ENCODE results near the gene SLC24A4. TPM values are rescaled to one million over a fixed set of nuclear protein-coding genes. Genes with fewer than 3 reads are reported as not detected.

Gene SLC24A4
- polyA plus RNA-seq, 4 donors, result 0.16 to 0.31 TPM; not detected in 2

DNA sequence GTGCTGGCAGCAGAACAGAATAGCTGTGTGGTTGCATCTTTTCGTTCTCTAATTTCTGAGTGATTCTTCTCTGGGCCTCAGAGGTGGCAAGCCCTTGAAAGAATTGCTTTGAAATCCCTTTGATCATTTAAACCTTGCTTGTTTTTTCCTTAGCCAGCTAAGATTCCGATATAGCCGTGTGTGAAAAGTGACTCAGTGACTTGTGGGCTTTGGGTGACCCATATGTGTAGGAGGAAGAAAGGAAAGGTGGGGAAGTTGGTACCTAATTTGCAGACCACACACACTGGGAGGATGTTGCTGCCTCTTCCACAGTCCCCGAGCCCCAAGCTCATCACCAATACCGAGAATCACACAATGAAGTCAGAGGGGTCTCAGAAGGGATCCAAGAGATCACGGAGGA lies 18.8 kb downstream of the SLC24A4 start:
- H3K4me1 ChIP-seq (ENCODE audit: control insufficient read depth in 3 of 3, insufficient read depth in 2 of 3, low read depth in 1 of 3, low read length in 2 of 3), result no peaks in the 10 kb centered on the region
- H3K36me3 ChIP-seq (ENCODE audit: control insufficient read depth in 3 of 3, insufficient read depth in 2 of 3, low read depth in 1 of 3, low read length in 3 of 3), result no peaks in the 10 kb centered on the region
- H3K9me3 ChIP-seq (ENCODE audit: control insufficient read depth in 2 of 2, insufficient read depth in 1 of 2, low read depth in 1 of 2, low read length in 1 of 2), result no peaks in the 10 kb centered on the region
- no peak overlapping the region for H3K27ac ChIP-seq (ENCODE audit: low read depth in 1 of 3, low read length in 2 of 3)
- FAIRE-seq (no peak), DNase-seq (no peak)
- peaks cover 0 to 8% (median 0%) of the 10 kb centered on the region in 3 donors for H3K27me3 ChIP-seq (ENCODE audit: control insufficient read depth in 3 of 3, insufficient read depth in 3 of 3, low read length in 3 of 3)
- no peak overlapping the region for H3K4me3 ChIP-seq (ENCODE audit: low read depth in 1 of 3, low read length in 3 of 3)
- WGBS, 3 donors, result 69 to 80% (median 78%) methylated on average over 6 of the region's 6 CpGs

DNA sequence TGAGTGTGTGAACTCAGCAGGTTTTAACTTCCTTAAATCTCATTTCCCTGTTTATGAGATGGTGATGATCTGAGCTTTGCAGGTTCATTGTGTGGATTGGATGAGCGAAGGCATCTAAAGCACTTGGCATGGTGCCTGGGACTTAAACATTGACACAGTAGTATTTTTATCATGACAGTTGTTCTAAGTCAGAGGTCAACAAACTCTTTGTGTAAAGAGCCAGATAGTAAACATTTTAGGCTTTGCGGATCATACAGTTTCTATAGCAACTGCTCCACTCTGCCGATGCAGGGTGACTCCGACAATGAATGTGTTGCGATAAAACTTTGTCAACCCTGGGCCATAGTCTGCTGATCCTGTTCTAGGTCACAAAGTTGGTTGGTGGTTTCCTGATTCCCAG lies 25.2 kb downstream of the SLC24A4 start:
- Histone ChIP-seq H3K4me3 (ENCODE audit: low read depth in 1 of 3, low read length in 3 of 3) (no peak overlapping the region), H3K27me3 (ENCODE audit: control insufficient read depth in 3 of 3, insufficient read depth in 3 of 3, low read length in 3 of 3) (peaks cover 0 to 4% (median 0%) of the 10 kb centered on the region in 3 donors), H3K9me3 (ENCODE audit: control insufficient read depth in 2 of 2, insufficient read depth in 1 of 2, low read depth in 1 of 2, low read length in 1 of 2) (no peaks in the 10 kb centered on the region), H3K27ac (ENCODE audit: low read depth in 1 of 3, low read length in 2 of 3) (no peak overlapping the region), H3K36me3 (ENCODE audit: control insufficient read depth in 3 of 3, insufficient read depth in 2 of 3, low read depth in 1 of 3, low read length in 3 of 3) (no peaks in the 10 kb centered on the region), H3K4me1 (ENCODE audit: control insufficient read depth in 3 of 3, insufficient read depth in 2 of 3, low read depth in 1 of 3, low read length in 2 of 3) (no peaks in the 10 kb centered on the region)
- FAIRE-seq (no peak), DNase-seq (peak; percentile 17 to 28)
- WGBS, 3 donors, result 17 to 33% (median 30%) methylated on average over 5 of the region's 5 CpGs

DNA sequence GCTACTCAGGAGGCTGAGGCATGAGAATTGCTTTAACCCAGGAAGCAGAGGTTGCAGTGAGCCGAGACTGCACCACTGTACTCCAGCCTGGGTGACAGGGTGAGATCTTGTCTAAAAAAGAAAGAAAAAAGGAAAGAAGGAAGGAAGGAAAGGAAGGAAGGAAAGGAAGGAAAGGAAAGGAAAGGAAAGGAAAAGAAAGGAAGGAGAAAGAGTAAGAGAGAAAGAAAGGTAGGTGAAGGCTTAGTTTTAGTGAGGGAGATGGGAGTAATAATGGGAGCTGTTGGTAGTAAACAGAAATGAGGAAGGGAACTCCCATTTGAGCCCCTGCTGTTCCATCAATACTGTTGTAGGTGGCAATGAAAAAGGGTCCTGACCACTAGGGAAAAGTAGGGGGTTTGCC lies 28.8 kb downstream of the SLC24A4 start:
- no peak for DNase-seq
- no peak for FAIRE-seq
- Histone ChIP-seq H3K4me1 (ENCODE audit: control insufficient read depth in 3 of 3, insufficient read depth in 2 of 3, low read depth in 1 of 3, low read length in 2 of 3) (no peaks in the 10 kb centered on the region), H3K27me3 (ENCODE audit: control insufficient read depth in 3 of 3, insufficient read depth in 3 of 3, low read length in 3 of 3) (peaks cover 0 to 7% (median 0%) of the 10 kb centered on the region in 3 donors), H3K36me3 (ENCODE audit: control insufficient read depth in 3 of 3, insufficient read depth in 2 of 3, low read depth in 1 of 3, low read length in 3 of 3) (no peaks in the 10 kb centered on the region), H3K27ac (ENCODE audit: low read depth in 1 of 3, low read length in 2 of 3) (no peak overlapping the region), H3K4me3 (ENCODE audit: low read depth in 1 of 3, low read length in 3 of 3) (no peak overlapping the region), H3K9me3 (ENCODE audit: control insufficient read depth in 2 of 2, insufficient read depth in 1 of 2, low read depth in 1 of 2, low read length in 1 of 2) (no peaks in the 10 kb centered on the region)
- 86 to 87% (median 86%) methylated on average over 1 of the region's 1 CpG for WGBS, 3 donors

DNA sequence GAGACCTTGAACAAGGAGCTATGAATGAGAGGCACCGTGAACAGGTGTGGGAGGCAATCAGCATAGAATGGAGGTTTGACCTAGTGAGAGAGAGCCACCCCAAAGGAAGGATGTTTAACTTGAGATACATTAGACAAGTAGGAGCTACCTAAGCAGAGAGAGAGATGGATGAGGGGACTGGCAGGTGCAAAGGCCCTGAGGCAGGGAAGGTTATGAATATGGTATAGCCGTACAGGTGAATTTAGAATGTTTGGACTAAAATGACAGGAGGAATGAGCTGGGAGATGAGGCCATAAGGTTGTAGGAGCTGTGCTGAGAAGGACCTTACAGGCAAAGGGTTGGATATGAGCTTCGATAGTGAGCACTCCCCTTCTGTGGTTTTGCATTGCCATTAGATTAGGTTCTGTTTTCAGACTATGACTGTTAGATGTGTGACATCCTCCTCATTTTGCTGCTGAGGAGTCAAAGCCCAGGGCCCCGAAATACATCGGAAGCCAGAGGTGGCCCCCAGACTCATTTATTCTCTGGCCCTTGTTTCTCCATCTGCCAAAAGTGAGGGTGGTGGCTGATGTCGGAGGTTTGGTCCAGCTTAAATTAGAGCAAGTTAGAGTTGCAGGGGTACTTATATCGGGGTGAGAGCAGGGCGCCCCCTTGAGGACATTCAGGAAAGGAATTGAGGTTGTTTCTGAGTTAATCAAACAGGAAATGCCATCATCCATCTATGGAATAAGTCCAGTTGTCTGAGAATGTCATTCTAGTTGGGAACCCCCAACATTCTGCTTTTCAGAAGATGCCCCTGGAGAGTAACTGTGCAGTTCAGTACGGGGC lies 29.4 kb downstream of the SLC24A4 start:
- Histone ChIP-seq H3K4me1 (ENCODE audit: control insufficient read depth in 3 of 3, insufficient read depth in 2 of 3, low read depth in 1 of 3, low read length in 2 of 3) (no peaks in the 10 kb centered on the region), H3K27me3 (ENCODE audit: control insufficient read depth in 3 of 3, insufficient read depth in 3 of 3, low read length in 3 of 3) (peaks cover 0 to 7% (median 0%) of the 10 kb centered on the region in 3 donors), H3K27ac (ENCODE audit: low read depth in 1 of 3, low read length in 2 of 3) (no peak overlapping the region), H3K9me3 (ENCODE audit: control insufficient read depth in 2 of 2, insufficient read depth in 1 of 2, low read depth in 1 of 2, low read length in 1 of 2) (no peaks in the 10 kb centered on the region), H3K4me3 (ENCODE audit: low read depth in 1 of 3, low read length in 3 of 3) (no peak overlapping the region), H3K36me3 (ENCODE audit: control insufficient read depth in 3 of 3, insufficient read depth in 2 of 3, low read depth in 1 of 3, low read length in 3 of 3) (no peaks in the 10 kb centered on the region)
- no peak for DNase-seq
- 45 to 48% (median 47%) methylated on average over 9 of the region's 9 CpGs for WGBS, 3 donors
- no peak for FAIRE-seq

DNA sequence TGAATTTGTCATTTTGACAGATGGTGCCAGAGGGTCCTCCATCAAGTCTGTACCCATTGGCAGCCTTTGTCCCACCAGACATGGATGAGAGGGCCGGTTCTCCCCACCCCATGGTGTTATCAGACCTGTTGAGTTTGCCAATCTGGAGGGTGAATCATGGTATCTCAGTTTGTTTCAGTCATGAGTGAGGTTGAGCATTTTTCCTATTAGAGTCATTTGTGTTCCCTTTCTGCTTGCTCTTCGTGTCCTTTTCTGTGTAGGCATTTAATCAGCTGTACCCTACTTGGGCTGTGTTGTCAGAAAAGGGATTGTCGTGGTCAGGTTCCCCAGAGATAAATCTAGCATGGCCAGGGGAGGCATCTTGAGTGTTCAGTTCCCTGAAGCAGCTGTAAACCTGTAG lies 30.5 kb downstream of the SLC24A4 start:
- DNase-seq (no peak), FAIRE-seq (no peak)
- 58 to 62% (median 59%) methylated on average over 3 of the region's 3 CpGs for WGBS, 3 donors
- H3K9me3 ChIP-seq (ENCODE audit: control insufficient read depth in 2 of 2, insufficient read depth in 1 of 2, low read depth in 1 of 2, low read length in 1 of 2), result no peaks in the 10 kb centered on the region
- H3K4me1 ChIP-seq (ENCODE audit: control insufficient read depth in 3 of 3, insufficient read depth in 2 of 3, low read depth in 1 of 3, low read length in 2 of 3), result no peaks in the 10 kb centered on the region
- H3K27ac ChIP-seq (ENCODE audit: low read depth in 1 of 3, low read length in 2 of 3), result no peak overlapping the region
- no peak overlapping the region for H3K4me3 ChIP-seq (ENCODE audit: low read depth in 1 of 3, low read length in 3 of 3)
- H3K36me3 ChIP-seq (ENCODE audit: control insufficient read depth in 3 of 3, insufficient read depth in 2 of 3, low read depth in 1 of 3, low read length in 3 of 3), result no peaks in the 10 kb centered on the region
- peaks cover 0 to 7% (median 0%) of the 10 kb centered on the region in 3 donors for H3K27me3 ChIP-seq (ENCODE audit: control insufficient read depth in 3 of 3, insufficient read depth in 3 of 3, low read length in 3 of 3)

DNA sequence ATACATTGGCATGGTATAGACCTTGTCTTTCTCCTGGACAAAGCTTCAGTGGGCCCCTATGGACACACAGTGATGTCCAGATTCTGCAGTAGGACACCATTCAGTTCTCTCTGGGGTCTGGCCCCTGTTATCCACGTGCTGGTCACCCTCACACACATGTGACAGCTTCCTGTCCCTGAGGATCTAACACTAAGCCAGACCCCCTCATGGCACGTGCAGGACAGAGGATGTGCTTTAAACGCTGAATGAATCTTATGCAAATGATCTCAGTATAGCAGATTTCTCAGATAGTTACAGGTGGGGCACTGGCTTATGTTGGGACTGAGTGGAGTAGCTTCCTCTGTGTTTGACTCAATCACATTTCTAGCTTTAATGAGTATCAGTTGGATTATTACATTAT lies 33.7 kb downstream of the SLC24A4 start:
- Histone ChIP-seq H3K9me3 (ENCODE audit: control insufficient read depth in 2 of 2, insufficient read depth in 1 of 2, low read depth in 1 of 2, low read length in 1 of 2) (no peaks in the 10 kb centered on the region), H3K27me3 (ENCODE audit: control insufficient read depth in 3 of 3, insufficient read depth in 3 of 3, low read length in 3 of 3) (peaks cover 0 to 7% (median 0%) of the 10 kb centered on the region in 3 donors), H3K27ac (ENCODE audit: low read depth in 1 of 3, low read length in 2 of 3) (no peak overlapping the region), H3K4me3 (ENCODE audit: low read depth in 1 of 3, low read length in 3 of 3) (no peak overlapping the region), H3K4me1 (ENCODE audit: control insufficient read depth in 3 of 3, insufficient read depth in 2 of 3, low read depth in 1 of 3, low read length in 2 of 3) (no peaks in the 10 kb centered on the region), H3K36me3 (ENCODE audit: control insufficient read depth in 3 of 3, insufficient read depth in 2 of 3, low read depth in 1 of 3, low read length in 3 of 3) (no peaks in the 10 kb centered on the region)
- WGBS, 3 donors, result 28 to 36% (median 29%) methylated on average over 3 of the region's 3 CpGs
- DNase-seq (no peak), FAIRE-seq (no peak)

DNA sequence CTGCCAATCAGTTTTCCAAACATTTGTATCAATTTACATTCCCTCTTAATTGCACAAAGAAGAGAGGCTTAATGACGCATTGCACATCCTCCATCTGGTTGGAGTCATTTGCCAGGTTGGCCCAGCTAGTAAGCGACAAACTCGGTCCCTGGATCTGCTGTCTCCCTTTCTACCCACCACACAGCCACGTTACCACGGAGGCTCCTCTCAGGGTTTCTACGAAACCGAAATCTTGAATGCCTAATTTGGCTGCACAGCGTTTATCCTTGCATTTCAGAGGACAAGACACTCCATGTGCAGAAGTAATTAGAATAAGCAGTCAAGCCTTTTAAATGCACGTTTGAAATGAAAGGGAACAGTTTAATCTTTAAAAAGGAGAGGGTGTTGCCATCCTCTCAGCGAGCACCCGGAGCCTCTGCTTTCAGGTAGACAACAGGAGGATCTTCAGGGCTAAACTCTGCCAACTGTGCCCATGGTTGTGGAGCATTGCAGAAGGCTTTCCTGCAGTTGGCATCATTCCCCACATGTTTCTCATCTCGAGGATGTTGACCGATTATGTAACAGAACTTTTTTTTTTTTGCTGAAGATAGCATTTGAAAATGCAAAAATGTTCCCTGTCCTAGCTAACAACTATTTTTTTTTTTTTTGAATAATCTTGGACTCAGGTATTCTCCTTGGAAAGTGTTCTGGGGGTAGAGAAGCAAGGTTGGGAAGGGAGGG lies 37.8 kb downstream of the SLC24A4 start:
- FAIRE-seq (no peak), DNase-seq (no peak)
- Histone ChIP-seq H3K9me3 (ENCODE audit: control insufficient read depth in 2 of 2, insufficient read depth in 1 of 2, low read depth in 1 of 2, low read length in 1 of 2) (no peaks in the 10 kb centered on the region), H3K36me3 (ENCODE audit: control insufficient read depth in 3 of 3, insufficient read depth in 2 of 3, low read depth in 1 of 3, low read length in 3 of 3) (no peaks in the 10 kb centered on the region), H3K27ac (ENCODE audit: low read depth in 1 of 3, low read length in 2 of 3) (no peak overlapping the region), H3K27me3 (ENCODE audit: control insufficient read depth in 3 of 3, insufficient read depth in 3 of 3, low read length in 3 of 3) (peaks cover 0 to 4% (median 0%) of the 10 kb centered on the region in 3 donors), H3K4me3 (ENCODE audit: low read depth in 1 of 3, low read length in 3 of 3) (no peak overlapping the region), H3K4me1 (ENCODE audit: control insufficient read depth in 3 of 3, insufficient read depth in 2 of 3, low read depth in 1 of 3, low read length in 2 of 3) (no peaks in the 10 kb centered on the region)
- WGBS, 3 donors, result 67 to 70% (median 68%) methylated on average over 13 of the region's 13 CpGs

DNA sequence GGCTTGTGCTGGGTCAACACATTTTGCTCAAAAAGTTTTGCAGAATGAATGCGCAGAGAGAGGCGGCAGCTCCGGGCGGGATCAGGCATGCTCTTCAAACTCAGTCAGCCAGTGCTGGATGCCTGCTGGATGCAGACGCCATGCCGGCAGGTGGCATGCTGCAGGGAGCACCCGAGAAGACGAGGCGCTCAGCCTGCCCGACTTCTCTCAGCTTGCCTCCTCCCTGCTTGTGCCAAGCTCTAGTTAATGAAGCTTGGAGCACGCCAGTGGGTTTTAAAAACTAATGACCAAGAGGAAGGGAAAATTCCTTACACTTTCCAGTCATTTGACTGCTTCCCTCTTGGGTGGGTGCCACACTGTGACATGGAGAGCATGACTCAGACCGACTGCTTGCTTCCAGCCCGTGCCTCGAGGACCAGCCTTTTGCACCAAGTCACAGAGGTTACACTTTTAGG lies 39.8 kb downstream of the SLC24A4 start:
- FAIRE-seq (no peak), DNase-seq (no peak)
- Histone ChIP-seq H3K27ac (ENCODE audit: low read depth in 1 of 3, low read length in 2 of 3) (no peak overlapping the region), H3K4me1 (ENCODE audit: control insufficient read depth in 3 of 3, insufficient read depth in 2 of 3, low read depth in 1 of 3, low read length in 2 of 3) (no peaks in the 10 kb centered on the region), H3K9me3 (ENCODE audit: control insufficient read depth in 2 of 2, insufficient read depth in 1 of 2, low read depth in 1 of 2, low read length in 1 of 2) (no peaks in the 10 kb centered on the region), H3K27me3 (ENCODE audit: control insufficient read depth in 3 of 3, insufficient read depth in 3 of 3, low read length in 3 of 3) (peaks cover 0 to 6% (median 0%) of the 10 kb centered on the region in 3 donors), H3K36me3 (ENCODE audit: control insufficient read depth in 3 of 3, insufficient read depth in 2 of 3, low read depth in 1 of 3, low read length in 3 of 3) (no peaks in the 10 kb centered on the region), H3K4me3 (ENCODE audit: low read depth in 1 of 3, low read length in 3 of 3) (no peak overlapping the region)
- WGBS, 3 donors, result 75 to 81% (median 79%) methylated on average over 14 of the region's 14 CpGs
